HFFc6 (cell line): ENCODE data around the gene GPR157. TPM values are rescaled to one million over a fixed set of nuclear protein-coding genes. Genes with fewer than 3 reads are reported as not detected.
"Not testable (repeated sequence)": the region's sequence is repeated elsewhere in the genome, so short reads cannot be mapped to it uniquely, and the experiment has no call there.

Source experiments
- DNase-seq: peaks from one replicate; pipeline ENCODE4 v3.0.0-alpha.2; 2018
- H3K27ac Mint-ChIP-seq: 2 replicates; pipeline ENCODE4 v1.8.0; 2020; ENCODE audit warnings: mild to moderate bottlenecking, mixed read lengths
- H3K27me3 Mint-ChIP-seq: 2 replicates; pipeline ENCODE4 v1.8.0; 2021; ENCODE audit warnings: mild to moderate bottlenecking, moderate library complexity, mixed read lengths; ENCODE audit not compliant: insufficient read depth
- H3K36me3 Mint-ChIP-seq: 2 replicates; pipeline ENCODE4 v1.8.0; 2021; ENCODE audit warnings: low read depth, mixed read lengths
- H3K4me1 Mint-ChIP-seq: 2 replicates; pipeline ENCODE4 v1.8.0; 2020; ENCODE audit warnings: low read depth, mixed read lengths
- H3K4me3 Mint-ChIP-seq: 2 replicates; pipeline ENCODE4 v1.8.0; 2020; ENCODE audit warnings: mild to moderate bottlenecking, moderate library complexity, mixed read lengths
- H3K9me3 Mint-ChIP-seq: 2 replicates; pipeline ENCODE4 v1.8.0; 2020; ENCODE audit warnings: mild to moderate bottlenecking, mixed read lengths
- total RNA-seq, 6 experiments: library from RNA; stranded (reverse); fragmentation: NEBNext Ultra II Directional; extraction: Animal tissue kit (Norgen Biotek cat#: 25700); gene quantifications; 2 replicates in 1 of 6; 3 replicates in 5 of 6; pipeline ENCODE4 v1.2.3, GENCODE V29; 2021
- TF ChIP-seq, protein P1 (sequence below): fragments of 200-600 bp; sonication (generic); IDR thresholded peaks from 2 replicates; pipeline ENCODE4 v1.5.0; 2021; ENCODE audit warnings: antibody characterized with exemption, mild to moderate bottlenecking

The GPR157 gene
- total RNA-seq, 6 experiments from 2014 or later: 8.2 to 11.1 (median 9.7) TPM

DNA sequence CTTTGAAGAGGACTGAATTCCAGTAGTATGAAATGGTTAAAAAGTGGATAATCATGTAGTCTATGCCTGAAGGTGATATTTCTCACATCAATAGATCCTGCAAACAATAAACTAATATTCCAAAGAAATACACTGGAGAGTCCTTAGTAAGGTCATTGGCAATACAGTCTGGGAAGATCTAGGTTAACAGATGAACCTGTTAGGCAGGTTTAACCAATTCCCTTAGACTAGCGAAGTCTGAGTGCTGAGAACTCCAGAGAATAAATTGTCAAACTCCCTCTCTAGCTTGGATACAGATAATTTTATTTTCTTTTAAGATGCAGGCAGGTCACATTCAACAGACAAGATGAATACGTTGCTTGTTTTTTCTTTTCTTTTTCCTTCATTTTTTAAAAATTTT is 2.4 kb downstream of the GPR157 start:
- DNase-seq: no peak
- H3K4me3 Mint-ChIP-seq: no peak overlapping the region
- TF ChIP-seq, protein P1, sequence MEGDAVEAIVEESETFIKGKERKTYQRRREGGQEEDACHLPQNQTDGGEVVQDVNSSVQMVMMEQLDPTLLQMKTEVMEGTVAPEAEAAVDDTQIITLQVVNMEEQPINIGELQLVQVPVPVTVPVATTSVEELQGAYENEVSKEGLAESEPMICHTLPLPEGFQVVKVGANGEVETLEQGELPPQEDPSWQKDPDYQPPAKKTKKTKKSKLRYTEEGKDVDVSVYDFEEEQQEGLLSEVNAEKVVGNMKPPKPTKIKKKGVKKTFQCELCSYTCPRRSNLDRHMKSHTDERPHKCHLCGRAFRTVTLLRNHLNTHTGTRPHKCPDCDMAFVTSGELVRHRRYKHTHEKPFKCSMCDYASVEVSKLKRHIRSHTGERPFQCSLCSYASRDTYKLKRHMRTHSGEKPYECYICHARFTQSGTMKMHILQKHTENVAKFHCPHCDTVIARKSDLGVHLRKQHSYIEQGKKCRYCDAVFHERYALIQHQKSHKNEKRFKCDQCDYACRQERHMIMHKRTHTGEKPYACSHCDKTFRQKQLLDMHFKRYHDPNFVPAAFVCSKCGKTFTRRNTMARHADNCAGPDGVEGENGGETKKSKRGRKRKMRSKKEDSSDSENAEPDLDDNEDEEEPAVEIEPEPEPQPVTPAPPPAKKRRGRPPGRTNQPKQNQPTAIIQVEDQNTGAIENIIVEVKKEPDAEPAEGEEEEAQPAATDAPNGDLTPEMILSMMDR: no peak
- peaks cover 26% of the 10 kb centered on the region for H3K4me1 Mint-ChIP-seq
- H3K9me3 Mint-ChIP-seq: no peaks in the 10 kb centered on the region
- peaks cover 3% of the 10 kb centered on the region; the same call in 1 of the 2 replicates for H3K27me3 Mint-ChIP-seq
- no peak overlapping the region for H3K27ac Mint-ChIP-seq
- no peaks in the 10 kb centered on the region for H3K36me3 Mint-ChIP-seq

DNA sequence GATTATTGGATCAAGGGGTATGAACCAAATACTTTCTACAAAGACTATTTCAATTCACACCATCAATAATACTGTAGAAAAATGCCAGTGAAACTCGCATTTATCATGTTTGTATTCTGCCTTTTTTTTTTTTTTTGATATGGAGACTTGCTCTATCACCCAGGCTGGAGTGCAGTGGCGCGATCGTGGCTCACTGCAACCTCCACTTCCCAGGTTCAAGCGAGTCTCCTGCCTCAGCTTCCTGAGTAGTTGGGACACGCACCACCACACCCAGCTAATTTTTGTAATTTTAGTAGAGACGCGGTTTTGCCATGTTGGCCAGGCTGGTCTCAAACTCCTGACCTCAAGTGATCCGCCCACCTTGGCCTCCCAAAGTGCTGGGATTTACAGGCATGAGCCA is 3.1 kb downstream of the GPR157 start:
- H3K9me3 Mint-ChIP-seq, DNase-seq, H3K27me3 Mint-ChIP-seq, H3K27ac Mint-ChIP-seq, H3K4me3 Mint-ChIP-seq, H3K36me3 Mint-ChIP-seq: not testable (repeated sequence)
- H3K4me1 Mint-ChIP-seq: peaks cover 24% of the 10 kb centered on the region

DNA sequence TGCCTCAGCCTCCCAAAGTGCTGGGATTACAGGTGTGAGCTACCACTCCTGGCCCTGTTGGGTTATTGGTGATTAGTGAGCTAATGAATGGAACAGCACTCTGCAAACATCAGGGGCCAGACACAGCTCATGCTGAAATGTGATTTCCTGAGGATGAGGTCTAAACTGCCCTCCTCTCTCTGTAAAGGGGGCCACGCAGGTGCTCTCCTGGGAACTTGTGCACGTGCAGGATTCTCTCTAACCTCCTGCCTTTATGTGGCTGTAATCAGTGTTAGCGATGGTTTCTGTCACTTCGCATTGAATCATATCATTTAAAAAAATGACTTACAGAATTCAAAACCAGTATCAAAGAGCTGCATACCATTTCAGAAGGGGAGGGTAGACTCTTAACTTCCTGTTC is 3.6 kb downstream of the GPR157 start:
- H3K4me3 Mint-ChIP-seq: no peak overlapping the region
- H3K36me3 Mint-ChIP-seq: no peaks in the 10 kb centered on the region
- TF ChIP-seq, protein P1: no peak
- peaks cover 23% of the 10 kb centered on the region for H3K4me1 Mint-ChIP-seq
- no peak overlapping the region for H3K27ac Mint-ChIP-seq
- peaks cover 3% of the 10 kb centered on the region; the same call in 1 of the 2 replicates for H3K27me3 Mint-ChIP-seq
- DNase-seq: no peak
- H3K9me3 Mint-ChIP-seq: no peaks in the 10 kb centered on the region

DNA sequence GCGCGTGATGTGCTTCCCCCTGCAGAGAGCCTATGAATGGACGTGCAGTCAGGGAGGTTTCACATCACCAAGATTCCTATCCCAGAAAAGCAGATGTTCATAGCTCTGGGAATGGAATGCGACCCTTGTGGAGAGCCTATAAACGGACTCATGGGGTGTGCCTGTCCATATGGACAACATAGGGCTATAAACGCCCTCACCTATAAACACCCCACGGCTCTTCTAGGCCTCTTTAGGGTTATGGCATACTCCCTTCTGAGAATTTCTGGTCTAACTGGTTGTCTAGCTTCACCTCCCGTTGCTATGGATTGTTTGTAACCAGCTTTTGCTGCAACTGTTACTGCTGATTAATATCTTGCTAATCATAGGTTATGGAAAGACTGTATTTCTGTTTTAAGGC is 4.5 kb downstream of the GPR157 start:
- not testable (repeated sequence) for H3K27ac Mint-ChIP-seq, H3K4me3 Mint-ChIP-seq, H3K36me3 Mint-ChIP-seq, H3K27me3 Mint-ChIP-seq, DNase-seq, H3K9me3 Mint-ChIP-seq
- H3K4me1 Mint-ChIP-seq: peaks cover 15% of the 10 kb centered on the region

DNA sequence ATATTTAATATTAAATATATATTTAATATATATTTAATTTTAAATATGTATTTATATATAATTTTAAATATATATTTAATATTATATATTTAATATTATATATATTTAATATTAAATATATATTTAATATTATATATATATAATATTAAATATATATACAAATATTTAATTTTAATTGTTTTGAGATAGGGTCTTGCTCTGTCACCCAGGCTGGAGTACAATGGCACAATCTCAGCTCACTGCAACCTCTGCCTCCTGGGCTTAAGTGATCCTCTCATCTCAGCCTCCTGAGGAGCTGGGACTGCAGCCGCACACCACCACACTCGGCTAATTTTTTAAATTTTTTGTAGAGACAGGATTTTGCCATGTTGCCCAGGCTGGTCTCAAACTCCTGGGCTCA is 5.2 kb downstream of the GPR157 start:
- H3K9me3 Mint-ChIP-seq, H3K4me3 Mint-ChIP-seq, H3K27ac Mint-ChIP-seq: not testable (repeated sequence)

DNA sequence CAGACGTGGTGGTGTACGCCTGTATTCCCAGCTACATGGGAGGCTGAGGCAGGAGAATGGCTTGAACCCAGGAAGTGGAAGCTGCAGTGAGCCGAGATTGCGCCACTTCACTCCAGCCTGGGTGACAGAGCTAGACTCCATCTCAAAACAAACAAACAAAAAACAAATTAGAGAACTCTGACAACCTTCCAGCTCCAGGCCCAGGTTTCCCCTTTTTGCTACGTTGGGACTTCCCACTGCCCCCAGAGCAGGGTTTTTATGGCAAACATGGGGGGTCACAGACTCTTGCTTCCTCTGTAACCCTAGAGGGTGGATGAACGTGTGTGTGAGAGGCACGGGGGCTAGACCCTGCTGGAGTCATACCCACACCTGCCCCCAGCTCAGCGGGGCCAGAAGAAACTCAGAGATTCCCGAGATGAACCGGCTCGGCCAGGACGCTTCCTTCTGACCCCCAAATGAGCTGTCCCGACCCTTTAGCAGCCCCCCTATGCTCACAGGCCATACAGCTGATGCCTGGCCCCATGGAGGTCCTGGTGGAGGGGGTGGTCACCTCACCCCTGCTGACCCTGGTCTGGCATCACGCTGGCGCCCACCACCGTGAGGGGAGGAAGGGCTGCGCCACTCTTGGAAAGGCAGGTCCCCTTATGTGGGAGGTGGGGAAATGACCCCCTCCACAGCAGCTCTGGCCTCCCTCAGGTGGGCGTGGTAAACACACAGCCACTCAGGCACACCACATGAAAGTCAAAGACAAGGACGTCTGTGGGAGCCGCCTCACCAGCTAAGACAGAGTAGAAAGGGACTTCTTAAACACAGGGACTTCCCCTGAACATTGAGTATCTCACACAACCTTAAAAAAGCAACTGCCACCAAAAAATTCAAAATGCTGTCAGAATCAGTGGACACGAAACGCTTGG is 7.1 kb downstream of the GPR157 start:
- TF ChIP-seq, protein P1: no peak

More for the DNA sequence above, 5.2 kb downstream of the GPR157 start:
- not testable (repeated sequence) for H3K27me3 Mint-ChIP-seq, H3K36me3 Mint-ChIP-seq, DNase-seq
- H3K4me1 Mint-ChIP-seq: peaks cover 15% of the 10 kb centered on the region

DNA sequence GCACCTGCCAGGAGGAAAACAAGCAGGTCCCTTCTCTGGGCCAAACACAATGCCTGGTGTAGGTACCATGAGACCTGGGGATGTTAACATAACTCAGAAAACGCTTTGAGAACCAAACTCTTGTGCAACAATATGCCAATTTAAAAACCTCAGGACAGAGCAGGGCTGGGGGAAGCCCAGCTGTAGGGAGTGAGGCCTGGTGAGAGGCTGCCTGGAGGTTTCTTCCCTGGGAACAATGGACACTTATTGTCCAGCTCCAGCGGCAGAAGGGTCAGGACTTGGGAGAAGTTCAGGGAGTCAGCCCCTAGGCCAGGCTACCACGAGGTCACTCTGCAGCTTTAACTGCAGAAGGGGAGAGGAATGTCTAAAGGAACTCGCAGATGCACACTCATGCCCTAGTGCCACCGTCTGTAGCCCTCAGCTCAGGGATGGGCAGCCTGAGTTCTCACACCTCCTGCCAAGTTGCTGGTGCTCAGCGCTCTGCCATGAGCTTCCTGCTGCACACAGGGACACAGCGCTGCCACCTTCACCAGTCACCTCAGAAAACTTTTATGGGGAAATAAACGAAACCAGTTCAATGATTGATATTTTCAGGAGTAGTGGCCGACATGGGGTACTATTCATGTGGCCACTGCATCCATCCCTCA is 8.5 kb downstream of the GPR157 start:
- Mint-ChIP-seq H3K4me3 (no peak overlapping the region), H3K9me3 (no peaks in the 10 kb centered on the region), H3K27ac (no peak overlapping the region), H3K4me1 (no peaks in the 10 kb centered on the region), H3K36me3 (no peaks in the 10 kb centered on the region), H3K27me3 (peaks cover 1% of the 10 kb centered on the region; the same call in 1 of the 2 replicates)
- DNase-seq: no peak
- TF ChIP-seq, protein P1: no peak

More for the DNA sequence above, 7.1 kb downstream of the GPR157 start:
- Mint-ChIP-seq H3K4me1 (0 out of 2 replicates have a peak, but pooled peaks cover 4% of the 10 kb centered on the region), H3K9me3 (no peaks in the 10 kb centered on the region), H3K27me3 (no peaks in the 10 kb centered on the region; the same call in 1 of the 2 replicates), H3K4me3 (no peak overlapping the region), H3K27ac (no peak overlapping the region), H3K36me3 (no peaks in the 10 kb centered on the region)
- DNase-seq: no peak
